ENCODE results near the gene CERS3.

DNA sequence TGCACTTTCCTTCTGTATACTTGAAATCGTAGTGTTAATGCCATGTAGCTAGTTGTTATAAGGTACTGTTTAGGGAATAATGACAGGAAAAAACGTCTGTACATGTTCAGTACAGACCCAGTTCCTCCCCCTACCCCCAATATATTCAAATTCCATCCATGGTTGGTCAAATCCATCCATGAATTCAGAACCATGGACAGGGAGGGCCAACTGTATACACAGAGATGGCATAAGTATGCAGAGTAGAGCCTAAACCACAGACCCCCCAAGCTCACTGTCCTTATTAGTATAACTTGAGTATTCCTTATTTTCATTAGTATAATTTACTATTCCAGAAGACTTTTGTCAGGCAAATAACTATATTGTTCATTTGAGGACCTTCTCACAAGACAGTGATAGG is 135.7 kb downstream of the CERS3 start:
- TF ChIP-seq CTCF (IDR thresholded peaks at IDR 0.05) (no peak), POLR2A (IDR thresholded peaks at IDR 0.05) (no peak)

Data from lower leg skin (tissue), 3 donors.